ENCODE results near the gene GFM1. TPM values are rescaled to one million over a fixed set of nuclear protein-coding genes. Genes with fewer than 3 reads are reported as not detected.

The GFM1 gene
- total and polyA plus RNA-seq, 2 donors (not counting 1 experiment from before 2014, with no cell fraction given), result 9.8 to 46.0 TPM

DNA sequence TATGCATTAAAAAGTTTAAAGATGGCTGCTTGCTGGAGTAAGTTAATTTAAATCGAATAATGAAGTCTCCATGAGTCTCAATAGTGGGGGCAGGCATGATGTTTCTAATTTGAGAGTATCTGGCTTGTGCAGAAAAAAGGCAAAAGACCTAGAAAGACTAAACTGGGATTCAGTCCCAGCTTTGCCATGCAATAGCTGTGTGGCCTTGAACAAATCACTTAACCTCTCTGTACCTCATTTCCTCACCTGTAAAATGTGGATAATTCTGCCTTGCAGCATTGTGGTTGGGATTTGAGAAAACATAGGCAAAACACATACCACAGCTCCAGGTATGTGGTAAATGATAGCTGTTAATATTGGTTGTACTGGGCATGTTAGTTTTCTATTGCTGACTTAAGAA, 19.5 kb downstream of the GFM1 start:
- no peaks in the 10 kb centered on the region for H3K4me1 ChIP-seq (ENCODE audit: control insufficient read depth in 2 of 2, insufficient read depth in 2 of 2, low read length in 2 of 2)
- DNase-seq (no peak), ATAC-seq (ENCODE audit: low read depth) (no peak)
- CTCF ChIA-PET, result interaction anchor here (0.8 to 2.8 kb wide), 3 partner anchors 12 to 128 kb away, joined by 3 to 11 read pairs (median 3); partner anchors contain the start of gene GFM1
- no peak overlapping the region for H3K9ac ChIP-seq (ENCODE audit: low read length)
- intact Hi-C loops (cut with micrococcal nuclease), result no loop called here
- no peak for TF ChIP-seq EZH2 (IDR thresholded peaks at IDR 0.05; ENCODE audit: borderline replicate concordance, insufficient read depth, low read depth, low read length, poor library complexity, severe bottlenecking)
- TF ChIP-seq, protein P1, sequence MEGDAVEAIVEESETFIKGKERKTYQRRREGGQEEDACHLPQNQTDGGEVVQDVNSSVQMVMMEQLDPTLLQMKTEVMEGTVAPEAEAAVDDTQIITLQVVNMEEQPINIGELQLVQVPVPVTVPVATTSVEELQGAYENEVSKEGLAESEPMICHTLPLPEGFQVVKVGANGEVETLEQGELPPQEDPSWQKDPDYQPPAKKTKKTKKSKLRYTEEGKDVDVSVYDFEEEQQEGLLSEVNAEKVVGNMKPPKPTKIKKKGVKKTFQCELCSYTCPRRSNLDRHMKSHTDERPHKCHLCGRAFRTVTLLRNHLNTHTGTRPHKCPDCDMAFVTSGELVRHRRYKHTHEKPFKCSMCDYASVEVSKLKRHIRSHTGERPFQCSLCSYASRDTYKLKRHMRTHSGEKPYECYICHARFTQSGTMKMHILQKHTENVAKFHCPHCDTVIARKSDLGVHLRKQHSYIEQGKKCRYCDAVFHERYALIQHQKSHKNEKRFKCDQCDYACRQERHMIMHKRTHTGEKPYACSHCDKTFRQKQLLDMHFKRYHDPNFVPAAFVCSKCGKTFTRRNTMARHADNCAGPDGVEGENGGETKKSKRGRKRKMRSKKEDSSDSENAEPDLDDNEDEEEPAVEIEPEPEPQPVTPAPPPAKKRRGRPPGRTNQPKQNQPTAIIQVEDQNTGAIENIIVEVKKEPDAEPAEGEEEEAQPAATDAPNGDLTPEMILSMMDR (IDR thresholded peaks at IDR 0.05), result no peak
- peaks cover 8 to 73% of the 10 kb centered on the region in 2 experiments for H3K36me3 ChIP-seq (replicated peaks in 1 of 2; ENCODE audit: control extremely low read depth in 1 of 2, control insufficient read depth in 1 of 2, extremely low read depth in 1 of 2, insufficient read depth in 2 of 2, low read length in 1 of 2)
- no peaks in the 10 kb centered on the region for H3K9me3 ChIP-seq (ENCODE audit: control extremely low read depth in 1 of 3, control insufficient read depth in 2 of 3, insufficient read depth in 1 of 3, low read length in 2 of 3)
- Mint-ChIP-seq H3K27me3 (no peaks in the 10 kb centered on the region), H3K4me1 (no peaks in the 10 kb centered on the region), H3K9me3 (ENCODE audit: insufficient read depth) (no peaks in the 10 kb centered on the region), H3K4me3 (no peak overlapping the region), H3K27ac (no peak overlapping the region)
- no peaks in the 10 kb centered on the region for H3K79me2 ChIP-seq (ENCODE audit: control insufficient read depth, insufficient read depth, low read length)
- no peak overlapping the region for H3K4me2 ChIP-seq (replicated peaks; ENCODE audit: low read depth, low read length, poor library complexity, severe bottlenecking)
- no peak overlapping the region for H3K27ac ChIP-seq (ENCODE audit: low read length in 2 of 2)
- H2AFZ ChIP-seq (ENCODE audit: insufficient read depth, low read depth, low read length, poor library complexity, severe bottlenecking), result no peak overlapping the region
- POLR2A ChIA-PET, result no interaction called here
- H3K27me3 ChIP-seq (replicated peaks in 1 of 4; ENCODE audit: control extremely low read depth in 1 of 4, control insufficient read depth in 3 of 4, insufficient read depth in 4 of 4, low read length in 3 of 4), result no peaks in the 10 kb centered on the region
- H4K20me1 ChIP-seq (ENCODE audit: control insufficient read depth, insufficient read depth, low read length, poor library complexity, severe bottlenecking), result no peaks in the 10 kb centered on the region
- WGBS (ENCODE audit: insufficient coverage), result 100% methylated on average over 1 of the region's 1 CpG
- no peak overlapping the region for H3K4me3 ChIP-seq (ENCODE audit: control extremely low read depth in 1 of 5, extremely low read depth in 1 of 5, insufficient read depth in 1 of 5, low read depth in 2 of 5, low read length in 4 of 5)

DNA sequence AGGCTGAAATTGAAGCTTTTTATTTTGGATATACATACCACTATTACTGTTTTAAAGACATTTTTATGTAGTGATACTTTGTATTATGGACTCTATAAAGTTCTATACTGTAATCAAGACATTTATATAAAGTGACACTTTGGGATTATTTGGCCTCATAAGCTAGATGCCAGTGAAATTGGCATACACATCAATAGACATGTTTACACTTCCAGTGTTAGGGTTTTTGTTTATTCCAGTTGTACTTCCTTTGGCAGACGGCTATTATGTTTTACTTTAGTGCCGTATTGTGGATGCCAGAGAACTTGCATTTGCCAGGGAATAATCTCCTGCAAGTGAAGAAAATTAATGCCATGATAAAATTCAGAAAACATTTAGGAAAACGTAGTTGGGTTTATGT, 22.1 kb downstream of the GFM1 start:
- H3K4me3 Mint-ChIP-seq, result no peak overlapping the region
- H3K36me3 ChIP-seq (replicated peaks in 1 of 2; ENCODE audit: control extremely low read depth in 1 of 2, control insufficient read depth in 1 of 2, extremely low read depth in 1 of 2, insufficient read depth in 2 of 2, low read length in 1 of 2), result peaks cover 6 to 67% of the 10 kb centered on the region in 2 experiments

More for the DNA sequence above, 22.1 kb downstream of the GFM1 start:
- Histone ChIP-seq H3K9me3 (ENCODE audit: control extremely low read depth in 1 of 3, control insufficient read depth in 2 of 3, insufficient read depth in 1 of 3, low read length in 2 of 3) (no peaks in the 10 kb centered on the region), H3K79me2 (ENCODE audit: control insufficient read depth, insufficient read depth, low read length) (no peaks in the 10 kb centered on the region), H3K4me2 (replicated peaks; ENCODE audit: low read depth, low read length, poor library complexity, severe bottlenecking) (no peak overlapping the region), H3K9ac (ENCODE audit: low read length) (no peak overlapping the region), H2AFZ (ENCODE audit: insufficient read depth, low read depth, low read length, poor library complexity, severe bottlenecking) (no peak overlapping the region), H3K27me3 (replicated peaks in 1 of 4; ENCODE audit: control extremely low read depth in 1 of 4, control insufficient read depth in 3 of 4, insufficient read depth in 4 of 4, low read length in 3 of 4) (no peaks in the 10 kb centered on the region), H3K4me3 (ENCODE audit: control extremely low read depth in 1 of 5, extremely low read depth in 1 of 5, insufficient read depth in 1 of 5, low read depth in 2 of 5, low read length in 4 of 5) (no peak overlapping the region), H3K27ac (ENCODE audit: low read length in 2 of 2) (no peak overlapping the region), H3K4me1 (ENCODE audit: control insufficient read depth in 2 of 2, insufficient read depth in 2 of 2, low read length in 2 of 2) (peaks cover 0 to 6% of the 10 kb centered on the region in 2 donors), H4K20me1 (ENCODE audit: control insufficient read depth, insufficient read depth, low read length, poor library complexity, severe bottlenecking) (no peaks in the 10 kb centered on the region)
- Mint-ChIP-seq H3K4me1 (peaks cover 9% of the 10 kb centered on the region), H3K9me3 (ENCODE audit: insufficient read depth) (no peaks in the 10 kb centered on the region), H3K27me3 (no peaks in the 10 kb centered on the region), H3K27ac (no peak overlapping the region)
- TF ChIP-seq, protein P1 (IDR thresholded peaks at IDR 0.05), result no peak
- no peak for TF ChIP-seq EZH2 (IDR thresholded peaks at IDR 0.05; ENCODE audit: borderline replicate concordance, insufficient read depth, low read depth, low read length, poor library complexity, severe bottlenecking)
- DNase-seq (no peak), ATAC-seq (ENCODE audit: low read depth) (no peak)
- 100% methylated on average over 1 of the region's 3 CpGs for WGBS (ENCODE audit: insufficient coverage)
- intact Hi-C loops (cut with micrococcal nuclease), result no loop called here
- POLR2A ChIA-PET, result no interaction called here
- CTCF ChIA-PET, result no interaction called here

Measured in B cell (primary cell).